ENCODE results near the gene SERTM2. TPM values are rescaled to one million over a fixed set of nuclear protein-coding genes. Genes with fewer than 3 reads are reported as not detected.

SERTM2 gene
- total RNA-seq, 4 donors from 2014 or later: 0.69 to 21.3 (median 7.9) TPM

- Histone ChIP-seq H3K4me3 (no peak overlapping the region), H3K27me3 (no peaks in the 10 kb centered on the region), H3K27ac (no peak overlapping the region), H3K4me1 (no peaks in the 10 kb centered on the region), H3K9me3 (no peaks in the 10 kb centered on the region), H3K36me3 (no peaks in the 10 kb centered on the region)
- no peak for TF ChIP-seq POLR2A (IDR thresholded peaks at IDR 0.05)
- no peak for TF ChIP-seq CTCF (IDR thresholded peaks at IDR 0.05)
- DNase-seq: no peak
- intact Hi-C loops (cut with DNase I; ENCODE audit: low total_unique reads): no loop called here
Measured at GRCh38 chrX:111567542-111568255, 56.3 kb downstream of the SERTM2 start.

- Histone ChIP-seq H3K9me3 (no peaks in the 10 kb centered on the region), H3K4me1 (no peaks in the 10 kb centered on the region), H3K4me3 (no peak overlapping the region), H3K27ac (no peak overlapping the region), H3K36me3 (no peaks in the 10 kb centered on the region), H3K27me3 (no peaks in the 10 kb centered on the region)
- intact Hi-C loops (cut with DNase I; ENCODE audit: low total_unique reads): no loop called here
- TF ChIP-seq POLR2A (IDR thresholded peaks at IDR 0.05): no peak
- TF ChIP-seq CTCF (IDR thresholded peaks at IDR 0.05): no peak
- DNase-seq: peak in 1 of 2 donors; percentile 11
Measured at GRCh38 chrX:111568354-111568753, 56.9 kb downstream of the SERTM2 start.

- Histone ChIP-seq H3K4me3 (no peak overlapping the region), H3K9me3 (no peaks in the 10 kb centered on the region), H3K4me1 (no peaks in the 10 kb centered on the region), H3K27ac (no peak overlapping the region), H3K36me3 (no peaks in the 10 kb centered on the region), H3K27me3 (no peaks in the 10 kb centered on the region)
- intact Hi-C loops (cut with DNase I; ENCODE audit: low total_unique reads): no loop called here
- TF ChIP-seq CTCF (IDR thresholded peaks at IDR 0.05) (no peak), POLR2A (IDR thresholded peaks at IDR 0.05) (no peak)
- DNase-seq: no peak
Measured at GRCh38 chrX:111568817-111569216, 57.4 kb downstream of the SERTM2 start.

Other genes starting within 250 kb of the SERTM2 start
- 100 to 1,000 TPM in 1 of 4 donors, 10 to 100 TPM in 2, under 1 TPM in 1; 0.26 to 112 (median 12.4) TPM for gene CAPN6, start 241.2 kb upstream of the SERTM2 start, total RNA-seq
- gene DCX, start 99.5 kb upstream of the SERTM2 start, total RNA-seq: 1 to 10 TPM in 2 of 4 donors, not detected in 2; 2.0 to 5.5 TPM
- 10 to 100 TPM; 37.4 to 81.5 (median 72.7) TPM for gene ALG13, start 169.5 kb downstream of the SERTM2 start, total RNA-seq